PC-9 (cell line): ENCODE measurements around the gene IRX1. TPM values are rescaled to one million over a fixed set of nuclear protein-coding genes. Genes with fewer than 3 reads are reported as not detected.

Experiments used
- Bru-seq: library from RNA; stranded (reverse); fragments of 400-500 nt; gene quantifications from one replicate; lab custom pipeline; 2021; lab: Mats Ljungman, UMichigan
- BruChase-seq, 2 experiments: library from RNA; stranded (reverse); fragments of 400-500 nt; gene quantifications; one replicate each; lab custom pipeline; 2021; lab: Mats Ljungman, UMichigan
- BruUV-seq: library from RNA; stranded (reverse); fragments of 400-500 nt; replicated peaks from 2 replicates; lab custom pipeline; 2021; lab: Mats Ljungman, UMichigan
- CTCF ChIA-PET: fragments of 300-600 bp; sonication (Branson Sonifier 250); formaldehyde crosslinking; loops from one replicate; lab custom pipeline; 2022; ENCODE audit warnings: antibody characterized with exemption; lab: Charles Lee
- POLR2A ChIA-PET: fragments of 300-600 bp; sonication (Branson Sonifier 250); formaldehyde crosslinking; loops from one replicate; lab custom pipeline; 2022; ENCODE audit warnings: antibody characterized with exemption; ENCODE audit not compliant: unreplicated experiment; lab: Charles Lee
- DNase-seq, 2 experiments: peaks; one replicate each; pipeline versions ENCODE4 v3.0.0 to v3.0.0-alpha.2; 2015 to 2022; ENCODE audit warnings: mixed read lengths in 1 of 2
- H2AFZ ChIP-seq: fragments of 200-600 bp; sonication (generic); 2 replicates; pipeline ENCODE4 v1.8.1; 2017; ENCODE audit warnings: antibody characterized with exemption
- H3F3A ChIP-seq: fragments of 200-600 bp; sonication (generic); 2 replicates; pipeline ENCODE4 v1.8.1; 2017; ENCODE audit warnings: antibody characterized with exemption, mild to moderate bottlenecking, low read depth; ENCODE audit not compliant: insufficient read depth
- H3K27ac ChIP-seq: fragments of 200-600 bp; sonication (generic); 2 replicates; pipeline ENCODE4 v1.6.1; 2016; ENCODE audit warnings: mixed run types
- H3K27me3 ChIP-seq: fragments of 200-600 bp; sonication (generic); 2 replicates; pipeline ENCODE4 v1.6.1; 2016; ENCODE audit warnings: low read depth, mixed run types; ENCODE audit not compliant: insufficient read depth
- H3K36me3 ChIP-seq: fragments of 200-600 bp; sonication (generic); 2 replicates; pipeline ENCODE4 v1.6.1; 2016; ENCODE audit warnings: low read depth, mixed run types
- H3K4me1 ChIP-seq: fragments of 200-600 bp; sonication (generic); replicated peaks from 2 replicates; pipeline ENCODE4 v1.6.1; 2016; ENCODE audit warnings: mixed run types; ENCODE audit not compliant: insufficient read depth
- H3K4me2 ChIP-seq: fragments of 200-600 bp; sonication (generic); 2 replicates; pipeline ENCODE4 v1.6.1; 2017; ENCODE audit warnings: mixed run types
- H3K4me3 ChIP-seq: fragments of 200-600 bp; sonication (generic); 2 replicates; pipeline ENCODE4 v1.6.1; 2016; ENCODE audit warnings: mixed run types
- H3K79me2 ChIP-seq: fragments of 200-600 bp; sonication (generic); 2 replicates; pipeline ENCODE4 v1.6.1; 2017; ENCODE audit warnings: low read depth, mixed run types
- H3K9me2 ChIP-seq: fragments of 200-600 bp; sonication (generic); 2 replicates; pipeline ENCODE4 v1.8.1; 2017; ENCODE audit warnings: mild to moderate bottlenecking; ENCODE audit not compliant: insufficient read depth
- H3K9me3 ChIP-seq: fragments of 200-600 bp; sonication (generic); 2 replicates; pipeline ENCODE4 v1.8.1; 2016; ENCODE audit warnings: low read depth; ENCODE audit not compliant: insufficient read depth
- H4K20me1 ChIP-seq: fragments of 200-600 bp; sonication (generic); 2 replicates; pipeline ENCODE4 v1.8.1; 2017; ENCODE audit not compliant: insufficient read depth
- CTCF ChIP-seq: fragments of 200-600 bp; sonication (generic); conservative IDR thresholded peaks from 2 replicates; pipeline ENCODE4 v1.6.1; 2017; ENCODE audit warnings: mixed run types, antibody characterized with exemption, mild to moderate bottlenecking, moderate library complexity
- EZH2 ChIP-seq: fragments of 200-600 bp; sonication (generic); IDR thresholded peaks from 2 replicates; pipeline ENCODE4 v1.8.0; 2017; ENCODE audit warnings: antibody characterized with exemption, low read depth
- intact Hi-C: fragments of 100-400 bp; cut with micrococcal nuclease; formaldehyde crosslinking; loops from one replicate; pipeline ENCODE4 v1.10.0; 2022; ENCODE audit not compliant: unreplicated experiment
- long read RNA-seq: library from polyadenylated mRNA; stranded (forward); transcript quantifications from one replicate; pipeline ENCODE4 v2.0.0, GENCODE V29; 2022
- total RNA-seq: library from RNA; stranded (reverse); gene quantifications from 2 replicates; pipeline ENCODE4 v1.2.3, GENCODE V29; 2021

The IRX1 gene
- not detected in 2 replicates for total RNA-seq
- not detected for Bru-seq, nascent RNA
- BruChase-seq, experiment 1, labeled RNA remaining after a 2-hour chase, result not detected
- not detected for BruChase-seq, experiment 2, labeled RNA remaining after a 6-hour chase
- long read RNA-seq, result 0 reads

GRCh38 chr5:3595006-3595961, at the start of gene IRX1:
IRX1 (plus strand) TSS chr5:3595832; CDS start chr5:3596106, 274 bp downstream.
- no peak for TF ChIP-seq EZH2
- no peak for TF ChIP-seq CTCF
- intact Hi-C loops, result no loop called here
- ChIA-PET CTCF (no interaction called here), POLR2A (no interaction called here)
- Histone ChIP-seq H4K20me1 (no peaks in the 10 kb centered on the region), H3K4me1 (no peaks in the 10 kb centered on the region), H3K27ac (no peak within 1 kb of the TSS), H3K4me2 (no peak within 1 kb of the TSS), H3F3A (no peaks in the 10 kb centered on the region), H3K9me3 (no peaks in the 10 kb centered on the region), H3K4me3 (no peak within 1 kb of the TSS), H3K36me3 (no peaks in the 10 kb centered on the region), H3K79me2 (no peaks in the 10 kb centered on the region), H3K27me3 (peaks cover 15% of the 10 kb centered on the region), H2AFZ (no peak within 1 kb of the TSS), H3K9me2 (no peaks in the 10 kb centered on the region)
- no TSS peak for BruUV-seq
- DNase-seq, result no peak

- Histone ChIP-seq H3K27me3 (peaks cover 28% of the 10 kb centered on the region; the same call in 1 of the 2 replicates), H3F3A (no peaks in the 10 kb centered on the region), H2AFZ (no peak overlapping the region), H3K79me2 (no peaks in the 10 kb centered on the region), H3K4me1 (no peaks in the 10 kb centered on the region), H3K36me3 (no peaks in the 10 kb centered on the region), H3K27ac (no peak overlapping the region), H3K9me3 (no peaks in the 10 kb centered on the region), H3K4me3 (no peak overlapping the region), H3K9me2 (no peaks in the 10 kb centered on the region), H3K4me2 (no peak overlapping the region), H4K20me1 (no peaks in the 10 kb centered on the region)
- ChIA-PET POLR2A (no interaction called here), CTCF (no interaction called here)
- BruUV-seq, result no TSS peak
- intact Hi-C loops, result no loop called here
- TF ChIP-seq EZH2 (no peak), CTCF (no peak)
- DNase-seq, result no peak
Observed at GRCh38 chr5:3546028-3546427, 49.6 kb upstream of the IRX1 start.

GRCh38 chr5:3564116-3564515, 31.5 kb upstream of the IRX1 start:
- H3K9me2 ChIP-seq, result no peaks in the 10 kb centered on the region
- H3F3A ChIP-seq, result no peaks in the 10 kb centered on the region
- POLR2A ChIA-PET, result interaction anchor here (0.7 kb wide), 1 partner anchor 1778 kb away, joined by 4 read pairs; no protein-coding TSS in a partner anchor
- CTCF ChIA-PET, result no interaction called here
- H3K4me2 ChIP-seq, result no peak overlapping the region
- H3K79me2 ChIP-seq, result no peaks in the 10 kb centered on the region
- no peak overlapping the region for H3K4me3 ChIP-seq
- intact Hi-C loops, result no loop called here
- TF ChIP-seq CTCF (no peak), EZH2 (no peak)
- H4K20me1 ChIP-seq, result no peaks in the 10 kb centered on the region
- no peaks in the 10 kb centered on the region for H3K4me1 ChIP-seq
- H3K27me3 ChIP-seq, result peaks cover 19% of the 10 kb centered on the region; the same call in 1 of the 2 replicates
- H3K36me3 ChIP-seq, result no peaks in the 10 kb centered on the region
- no peaks in the 10 kb centered on the region for H3K9me3 ChIP-seq
- no peak for DNase-seq
- no peak overlapping the region for H2AFZ ChIP-seq
- BruUV-seq, result no TSS peak
- no peak overlapping the region for H3K27ac ChIP-seq
